Putamen (tissue), 1 donor: ENCODE data around the gene SLCO3A1.

Source experiments
- DNase-seq: peaks from one replicate; pipeline ENCODE4 v3.0.0-alpha.2; 2016; ENCODE audit warnings: low spot score

SLCO3A1 gene

DNA sequence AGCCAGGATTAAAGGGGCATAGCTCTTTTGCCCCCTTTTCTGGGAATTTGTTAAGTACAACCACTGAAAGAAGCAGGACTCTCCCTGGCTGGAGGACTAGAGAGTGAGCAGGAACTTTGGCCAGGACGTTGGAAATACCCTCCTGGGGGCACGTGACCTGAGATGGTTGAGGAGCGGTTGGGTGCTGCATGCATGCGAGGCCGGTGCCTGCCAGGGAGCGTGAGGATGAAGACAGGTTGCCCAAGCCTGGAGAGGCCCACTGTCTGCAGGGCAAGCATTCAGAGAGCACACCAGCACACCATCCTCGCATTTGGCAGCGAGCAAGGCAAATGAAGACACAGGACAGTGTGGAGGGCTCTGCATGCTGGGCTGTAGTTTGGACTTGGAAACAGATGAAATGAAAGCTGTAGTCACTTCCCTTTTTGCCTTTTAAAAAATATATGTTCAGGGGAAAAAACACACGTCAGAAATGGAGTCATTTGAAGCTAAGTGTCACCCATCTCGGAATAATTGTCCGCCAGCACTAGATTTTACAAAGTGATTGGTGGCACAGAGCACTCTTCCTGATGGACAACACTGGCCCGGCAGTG, 217.6 kb downstream of the SLCO3A1 start:
- no peak for DNase-seq

GRCh38 chr15:92073044-92073785, 219.7 kb downstream of the SLCO3A1 start:
- no peak for DNase-seq

DNA sequence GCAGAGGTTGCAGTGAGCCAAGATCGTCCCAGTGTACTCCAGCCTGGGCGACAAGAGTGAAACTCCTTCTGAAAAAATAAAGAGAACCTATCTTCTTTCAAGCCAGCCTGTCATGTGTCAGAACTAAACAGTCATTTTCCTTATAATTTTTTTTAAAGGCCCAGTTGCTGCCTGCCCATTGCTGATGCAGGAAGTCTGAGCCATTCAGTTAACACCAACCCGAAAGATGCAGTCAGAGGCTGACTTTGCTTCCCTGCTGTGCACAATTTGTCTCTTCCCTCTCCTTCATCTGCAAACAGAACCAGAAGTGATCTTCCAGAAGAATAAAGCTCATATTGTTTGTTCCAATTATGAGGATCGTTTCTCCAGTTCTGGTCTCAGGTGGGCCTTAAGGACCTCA, 220.6 kb downstream of the SLCO3A1 start:
- no peak for DNase-seq

DNA sequence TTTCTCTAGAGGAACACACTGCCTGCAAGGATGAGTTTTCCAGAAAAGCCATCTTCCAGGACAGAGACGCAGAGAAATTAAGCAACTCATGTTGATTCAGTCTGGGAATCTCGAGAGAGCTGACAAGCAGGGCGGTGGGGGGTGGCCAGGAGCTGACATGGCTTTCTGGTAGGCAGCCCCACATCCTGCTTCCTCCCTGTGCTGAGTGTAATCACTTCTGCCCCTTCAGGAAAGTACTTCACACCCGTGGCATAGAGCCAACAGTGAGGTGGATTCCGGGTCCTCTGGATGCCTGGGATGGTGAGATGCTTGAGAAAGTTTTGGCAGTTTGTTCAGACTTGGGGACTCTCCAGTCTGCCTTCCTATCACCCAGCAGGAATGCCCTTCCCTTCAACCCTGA, 221.1 kb downstream of the SLCO3A1 start:
- DNase-seq = no peak

GRCh38 chr15:92075764-92076163, 222.3 kb downstream of the SLCO3A1 start:
- DNase-seq = no peak

DNA sequence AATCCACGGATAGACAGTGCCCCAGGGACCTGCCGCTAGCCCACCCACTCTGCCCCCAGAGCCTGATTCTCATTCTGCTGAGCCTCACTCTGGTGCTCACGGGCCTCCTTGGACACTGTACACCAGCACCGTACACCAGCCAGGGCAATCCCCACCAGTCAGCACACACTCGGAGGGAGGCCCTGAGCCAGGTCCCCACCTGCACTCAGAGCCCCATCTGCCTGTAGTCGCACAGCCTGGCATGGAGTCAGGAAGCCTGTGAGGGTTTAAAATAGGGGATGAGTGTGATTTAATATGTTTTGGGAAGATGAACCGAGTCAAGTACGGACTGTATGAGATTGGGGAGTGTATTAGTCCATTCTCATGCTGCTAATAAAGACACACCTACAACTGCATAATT, 223.0 kb downstream of the SLCO3A1 start:
- DNase-seq = no peak

GRCh38 chr15:92077353-92078085, 224.0 kb downstream of the SLCO3A1 start:
- DNase-seq = peak; percentile 47

DNA sequence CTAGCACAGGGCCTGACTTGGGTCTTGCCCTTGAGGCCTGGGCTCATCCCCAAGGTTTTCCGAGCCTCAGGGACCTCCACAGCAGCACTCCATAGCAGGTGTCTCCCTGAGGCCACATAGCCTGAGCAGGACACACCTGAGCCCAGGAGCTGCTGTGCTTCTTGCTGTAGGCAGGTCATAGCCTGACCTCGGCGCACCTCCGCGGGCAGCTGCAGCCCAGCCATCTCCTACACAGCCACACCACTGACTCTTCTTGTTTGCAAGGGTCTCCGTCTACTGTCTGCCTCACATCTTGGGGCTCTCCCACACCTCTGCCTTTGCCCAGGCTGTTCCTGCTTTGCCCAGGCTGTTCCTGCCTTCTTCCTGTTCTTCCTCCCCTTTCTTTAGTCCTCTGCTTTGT, 224.8 kb downstream of the SLCO3A1 start:
- no peak for DNase-seq

- no peak for DNase-seq
Measured at GRCh38 chr15:92079047-92079446, 225.5 kb downstream of the SLCO3A1 start.

- DNase-seq = no peak
Measured at GRCh38 chr15:92079647-92080255, 226.2 kb downstream of the SLCO3A1 start.

- DNase-seq = peak; percentile 52
Measured at GRCh38 chr15:92082006-92082843, 228.7 kb downstream of the SLCO3A1 start.

GRCh38 chr15:92083190-92083589, 229.7 kb downstream of the SLCO3A1 start:
- no peak for DNase-seq

GRCh38 chr15:92087211-92087610, 233.7 kb downstream of the SLCO3A1 start:
- DNase-seq = no peak

GRCh38 chr15:92091155-92091734, 237.7 kb downstream of the SLCO3A1 start:
- no peak for DNase-seq

- DNase-seq = no peak
Measured at GRCh38 chr15:92092289-92093105, 239.0 kb downstream of the SLCO3A1 start.

GRCh38 chr15:92095693-92096092, 242.2 kb downstream of the SLCO3A1 start:
- DNase-seq = no peak

DNA sequence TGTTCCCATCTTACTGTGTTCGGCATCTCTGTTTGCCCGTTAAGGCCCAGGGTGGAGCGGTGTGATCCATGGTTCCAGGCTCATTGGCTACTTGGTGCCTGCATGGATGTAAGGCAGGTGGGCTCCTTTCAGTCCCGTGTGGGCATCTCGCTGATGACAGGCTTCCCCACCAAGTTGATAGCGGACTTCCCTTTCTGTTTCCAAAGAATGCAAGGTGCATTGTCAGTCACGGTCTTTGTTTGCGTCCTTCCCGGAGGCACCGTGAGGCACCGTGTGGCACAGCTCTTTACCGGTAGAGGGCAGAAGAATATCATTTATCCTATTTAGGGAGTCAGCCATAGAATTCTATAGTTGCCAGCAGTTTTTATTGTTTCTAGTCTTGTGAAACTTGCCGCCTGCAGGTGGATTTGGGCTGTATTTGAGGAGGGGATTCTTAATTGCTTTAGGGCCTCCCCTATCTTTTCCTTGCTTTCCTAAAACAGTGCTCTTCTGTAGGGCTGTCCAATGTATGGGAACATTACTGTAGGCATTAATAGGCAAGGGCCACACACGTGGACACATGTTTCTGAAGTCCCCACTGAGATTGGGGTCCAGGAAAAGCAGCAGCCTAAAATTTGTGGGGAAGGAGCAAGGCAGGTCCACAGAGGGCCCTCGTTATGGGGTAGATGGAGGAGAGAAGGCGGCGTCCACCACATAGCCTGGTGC, 244.1 kb downstream of the SLCO3A1 start:
- DNase-seq = peak; percentile 24

DNA sequence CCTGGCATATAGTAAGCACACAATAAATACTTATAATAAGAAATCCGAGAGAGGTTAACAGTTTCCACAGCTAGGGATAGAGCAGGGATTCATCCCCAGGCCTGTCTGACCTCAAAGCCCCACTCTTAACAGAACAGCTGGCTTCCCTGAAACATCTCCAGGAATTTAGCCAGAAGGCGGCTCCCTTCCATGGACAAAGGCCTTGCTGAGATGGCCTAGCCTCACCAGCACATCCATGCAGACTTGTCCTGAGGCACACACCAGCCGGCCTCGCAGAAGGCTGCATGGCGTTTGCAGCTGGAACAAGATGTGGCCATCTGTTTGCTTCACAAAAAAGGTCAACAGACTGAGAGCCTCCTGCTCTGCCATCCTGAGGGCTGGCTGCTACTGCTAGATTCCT, 245.4 kb downstream of the SLCO3A1 start:
- DNase-seq = peak; percentile 81

DNA sequence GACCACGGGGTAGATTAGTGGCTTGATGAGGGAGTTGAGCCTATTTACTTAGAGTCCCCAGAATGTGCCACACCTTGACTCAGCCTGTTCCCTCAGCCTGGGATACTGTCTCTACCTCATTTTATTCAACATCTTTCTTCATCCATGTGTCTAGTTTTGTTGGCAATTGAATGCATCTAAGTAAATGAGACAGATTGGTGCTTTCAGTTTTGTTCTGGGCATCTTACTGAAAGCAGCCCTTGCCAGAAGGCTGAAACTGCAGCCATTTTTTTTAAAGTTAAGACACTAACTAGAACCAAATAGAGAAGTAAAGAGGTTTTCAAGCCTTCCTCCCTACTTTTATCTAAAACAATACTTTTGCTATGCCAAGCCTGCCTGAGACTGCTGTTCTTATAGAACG, 246.8 kb downstream of the SLCO3A1 start:
- DNase-seq = no peak

DNA sequence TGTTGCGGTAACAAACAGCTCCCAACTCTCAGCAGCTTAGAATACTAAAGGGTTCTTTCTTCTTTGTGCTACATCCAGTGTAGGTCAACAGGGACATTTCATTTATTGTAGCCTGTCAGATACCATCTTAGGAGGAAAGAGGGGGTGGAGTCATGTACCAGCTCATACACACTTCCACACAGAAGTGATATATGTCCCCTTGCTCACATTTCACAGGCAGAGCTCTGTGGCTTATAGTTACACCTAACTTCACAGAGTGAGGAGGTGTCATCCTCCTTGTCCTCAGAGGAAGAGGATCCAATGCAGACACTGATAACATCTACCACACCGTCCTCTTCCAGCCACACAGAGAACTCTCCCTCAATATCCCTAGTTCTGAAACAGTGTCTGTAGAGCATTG, 247.2 kb downstream of the SLCO3A1 start:
- no peak for DNase-seq
